ENCODE results near the gene MAP3K10.

DNA sequence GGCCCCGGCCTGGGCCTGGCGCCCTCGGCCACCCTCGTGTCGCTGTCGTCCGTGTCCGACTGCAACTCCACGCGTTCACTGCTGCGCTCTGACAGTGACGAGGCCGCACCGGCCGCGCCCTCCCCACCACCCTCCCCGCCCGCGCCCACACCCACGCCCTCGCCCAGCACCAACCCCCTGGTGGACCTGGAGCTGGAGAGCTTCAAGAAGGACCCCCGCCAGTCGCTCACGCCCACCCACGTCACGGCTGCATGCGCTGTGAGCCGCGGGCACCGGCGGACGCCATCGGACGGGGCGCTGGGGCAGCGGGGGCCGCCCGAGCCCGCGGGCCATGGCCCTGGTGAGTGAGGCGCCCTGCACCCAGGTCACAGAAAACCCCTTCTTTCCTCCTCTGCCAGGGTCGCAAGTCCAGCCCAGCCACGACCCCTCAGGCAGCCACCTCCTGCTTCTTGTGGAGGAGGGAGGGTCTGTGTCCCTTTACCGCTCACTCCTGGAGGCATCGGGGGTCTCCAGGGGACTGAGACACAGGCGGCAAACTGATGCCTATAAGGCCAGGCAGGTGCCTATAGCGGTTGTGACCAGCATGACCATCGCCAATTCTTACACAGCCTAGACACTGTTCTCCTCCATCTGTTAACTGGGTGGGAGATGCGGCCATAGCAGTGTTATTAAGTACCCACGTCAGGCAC is 22.8 kb downstream of the MAP3K10 start:
- no peak for TF ChIP-seq ZFP36 (IDR thresholded peaks at IDR 0.05; ENCODE audit: low read depth, low read length, partially characterized antibody)
- no peak for TF ChIP-seq JUND (IDR thresholded peaks at IDR 0.05; ENCODE audit: borderline replicate concordance, low read depth, low read length)
- TF ChIP-seq JUND (tag; IDR thresholded peaks at IDR 0.05; ENCODE audit: borderline replicate concordance, low read depth, low read length) = no peak
- TF ChIP-seq, protein P1, sequence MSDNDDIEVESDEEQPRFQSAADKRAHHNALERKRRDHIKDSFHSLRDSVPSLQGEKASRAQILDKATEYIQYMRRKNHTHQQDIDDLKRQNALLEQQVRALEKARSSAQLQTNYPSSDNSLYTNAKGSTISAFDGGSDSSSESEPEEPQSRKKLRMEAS (CRISPR knock-in tag; IDR thresholded peaks at IDR 0.05) = no peak
- TF ChIP-seq, protein P2, sequence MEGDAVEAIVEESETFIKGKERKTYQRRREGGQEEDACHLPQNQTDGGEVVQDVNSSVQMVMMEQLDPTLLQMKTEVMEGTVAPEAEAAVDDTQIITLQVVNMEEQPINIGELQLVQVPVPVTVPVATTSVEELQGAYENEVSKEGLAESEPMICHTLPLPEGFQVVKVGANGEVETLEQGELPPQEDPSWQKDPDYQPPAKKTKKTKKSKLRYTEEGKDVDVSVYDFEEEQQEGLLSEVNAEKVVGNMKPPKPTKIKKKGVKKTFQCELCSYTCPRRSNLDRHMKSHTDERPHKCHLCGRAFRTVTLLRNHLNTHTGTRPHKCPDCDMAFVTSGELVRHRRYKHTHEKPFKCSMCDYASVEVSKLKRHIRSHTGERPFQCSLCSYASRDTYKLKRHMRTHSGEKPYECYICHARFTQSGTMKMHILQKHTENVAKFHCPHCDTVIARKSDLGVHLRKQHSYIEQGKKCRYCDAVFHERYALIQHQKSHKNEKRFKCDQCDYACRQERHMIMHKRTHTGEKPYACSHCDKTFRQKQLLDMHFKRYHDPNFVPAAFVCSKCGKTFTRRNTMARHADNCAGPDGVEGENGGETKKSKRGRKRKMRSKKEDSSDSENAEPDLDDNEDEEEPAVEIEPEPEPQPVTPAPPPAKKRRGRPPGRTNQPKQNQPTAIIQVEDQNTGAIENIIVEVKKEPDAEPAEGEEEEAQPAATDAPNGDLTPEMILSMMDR (IDR thresholded peaks at IDR 0.05 in 2 of 3, conservative IDR thresholded peaks at IDR 0.05 in 1 of 3; ENCODE audit: insufficient read depth in 2 of 3, low read depth in 1 of 3, low read length in 3 of 3) = no peak
- TF ChIP-seq RFX7 (CRISPR knock-in tag; IDR thresholded peaks at IDR 0.05) = no peak
- TF ChIP-seq HIVEP1 (CRISPR knock-in tag; IDR thresholded peaks at IDR 0.05) = no peak
- TF ChIP-seq CBFA2T2 (conservative IDR thresholded peaks at IDR 0.05) = no peak
- TF ChIP-seq TRIM28 (IDR thresholded peaks at IDR 0.05) = no peak
- TF ChIP-seq EZH2 (IDR thresholded peaks at IDR 0.05; ENCODE audit: borderline replicate concordance, low read depth, low read length) = no peak

Data from K562 (cell line).